ENCODE data around the gene MAPT. TPM values are rescaled to one million over a fixed set of nuclear protein-coding genes. Genes with fewer than 3 reads are reported as not detected.
"Not testable (repeated sequence)": the region's sequence is repeated elsewhere in the genome, so short reads cannot be mapped to it uniquely, and the experiment has no call there.

The MAPT gene
- total and polyA plus RNA-seq, 2 of the 13 experiments (the other 11 are each of a cell fraction or from before 2014, with no cell fraction given), result 2.1 to 2.8 TPM

DNA sequence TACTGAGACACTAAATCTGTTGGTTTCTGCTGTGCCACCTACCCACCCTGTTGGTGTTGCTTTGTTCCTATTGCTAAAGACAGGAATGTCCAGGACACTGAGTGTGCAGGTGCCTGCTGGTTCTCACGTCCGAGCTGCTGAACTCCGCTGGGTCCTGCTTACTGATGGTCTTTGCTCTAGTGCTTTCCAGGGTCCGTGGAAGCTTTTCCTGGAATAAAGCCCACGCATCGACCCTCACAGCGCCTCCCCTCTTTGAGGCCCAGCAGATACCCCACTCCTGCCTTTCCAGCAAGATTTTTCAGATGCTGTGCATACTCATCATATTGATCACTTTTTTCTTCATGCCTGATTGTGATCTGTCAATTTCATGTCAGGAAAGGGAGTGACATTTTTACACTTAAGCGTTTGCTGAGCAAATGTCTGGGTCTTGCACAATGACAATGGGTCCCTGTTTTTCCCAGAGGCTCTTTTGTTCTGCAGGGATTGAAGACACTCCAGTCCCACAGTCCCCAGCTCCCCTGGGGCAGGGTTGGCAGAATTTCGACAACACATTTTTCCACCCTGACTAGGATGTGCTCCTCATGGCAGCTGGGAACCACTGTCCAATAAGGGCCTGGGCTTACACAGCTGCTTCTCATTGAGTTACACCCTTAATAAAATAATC lies 119.3 kb downstream of the MAPT start (continued):
- TF ChIP-seq, protein P1, sequence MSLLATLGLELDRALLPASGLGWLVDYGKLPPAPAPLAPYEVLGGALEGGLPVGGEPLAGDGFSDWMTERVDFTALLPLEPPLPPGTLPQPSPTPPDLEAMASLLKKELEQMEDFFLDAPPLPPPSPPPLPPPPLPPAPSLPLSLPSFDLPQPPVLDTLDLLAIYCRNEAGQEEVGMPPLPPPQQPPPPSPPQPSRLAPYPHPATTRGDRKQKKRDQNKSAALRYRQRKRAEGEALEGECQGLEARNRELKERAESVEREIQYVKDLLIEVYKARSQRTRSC (CRISPR knock-in tag; IDR thresholded peaks at IDR 0.05; ENCODE audit: low read depth), result no peak
- TF ChIP-seq GZF1 (CRISPR knock-in tag; IDR thresholded peaks at IDR 0.05) (peak; percentile 40; the same call in 1 of the 2 replicates), LBX2 (CRISPR knock-in tag; IDR thresholded peaks at IDR 0.05; ENCODE audit: borderline replicate concordance) (0 out of 2 replicates have a peak, but pooled peaks have one; percentile 17), AGO2 (optimal IDR thresholded peaks at IDR 0.05; ENCODE audit: low read depth, low read length) (no peak), ZNF101 (CRISPR knock-in tag; IDR thresholded peaks at IDR 0.05; ENCODE audit: borderline replicate concordance, low read depth) (0 out of 2 replicates have a peak, but pooled peaks have one; percentile 13), KDM5B (CRISPR knock-in tag; IDR thresholded peaks at IDR 0.05; ENCODE audit: borderline replicate concordance) (no peak), ZNF619 (CRISPR knock-in tag; IDR thresholded peaks at IDR 0.05) (no peak), PAXIP1 (CRISPR knock-in tag; conservative IDR thresholded peaks at IDR 0.05) (peak; percentile 69), PPARG (CRISPR knock-in tag; conservative IDR thresholded peaks at IDR 0.05) (no peak; the same call in 1 of the 2 replicates), CEBPG (CRISPR knock-in tag; IDR thresholded peaks at IDR 0.05) (peak; percentile 90), SALL1 (CRISPR knock-in tag; IDR thresholded peaks at IDR 0.05) (0 out of 2 replicates have a peak, but pooled peaks have one; percentile 31), GFI1 (CRISPR knock-in tag; IDR thresholded peaks at IDR 0.05; ENCODE audit: borderline replicate concordance) (peak; percentile 78; the same call in 1 of the 2 replicates), ZZZ3 (CRISPR knock-in tag; IDR thresholded peaks at IDR 0.05; ENCODE audit: borderline replicate concordance) (no peak)

DNA sequence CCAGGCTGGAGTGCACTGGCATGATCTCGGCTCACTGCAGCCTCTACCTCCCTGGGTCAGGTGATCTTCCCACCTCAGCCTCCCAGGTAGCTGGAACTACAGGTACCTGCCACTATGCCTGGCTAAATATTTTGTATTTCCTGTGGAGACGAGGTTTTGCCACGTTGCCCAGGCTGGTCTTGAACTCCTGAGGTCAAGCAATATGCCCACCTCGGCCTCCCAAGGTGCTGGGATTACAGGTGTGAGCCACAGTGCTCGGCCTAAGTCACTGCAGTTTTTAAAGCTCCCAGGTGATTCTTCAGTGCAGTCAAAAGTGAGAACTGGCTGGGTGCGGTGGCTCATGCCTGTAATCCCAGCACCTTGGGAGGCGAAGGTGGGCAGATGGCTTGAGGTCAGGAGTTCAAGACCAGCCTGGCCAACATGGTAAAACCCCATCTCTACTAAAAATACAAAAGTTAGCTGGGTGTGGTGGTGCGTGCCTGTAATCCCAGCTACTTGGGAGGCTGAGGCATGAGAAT lies 125.1 kb downstream of the MAPT start:
- H3K79me2 ChIP-seq (ENCODE audit: insufficient read depth, low read length); DNase-seq (ENCODE audit: low spot score); H3K4me1 ChIP-seq (ENCODE audit: insufficient read depth, low read length); BruUV-seq (replicated peaks); ATAC-seq; H3K4me2 ChIP-seq (ENCODE audit: low read depth, low read length); CTCF ChIA-PET (ENCODE audit: low intra/inter-chr PET ratio, low total read pairs); FAIRE-seq; H3K9me3 ChIP-seq (ENCODE audit: low read length); H3K4me3 ChIP-seq (replicated peaks in 1 of 3; ENCODE audit: insufficient read depth in 1 of 3, low read depth in 2 of 3, low read length in 3 of 3); H3K27me3 ChIP-seq (ENCODE audit: control insufficient read depth in 1 of 2, insufficient read depth in 2 of 2, low read length in 2 of 2); H3K36me3 ChIP-seq (replicated peaks in 1 of 2; ENCODE audit: control insufficient read depth in 1 of 2, insufficient read depth in 2 of 2, low read length in 2 of 2); H3K27ac ChIP-seq (ENCODE audit: extremely low read length, insufficient read depth, low read length); H3K9ac ChIP-seq (ENCODE audit: insufficient read depth, low read depth, low read length); H2AFZ ChIP-seq (ENCODE audit: low read length); intact Hi-C loops (cut with micrococcal nuclease; ENCODE audit: unreplicated experiment); H4K20me1 ChIP-seq (ENCODE audit: insufficient read depth, low read length); POLR2A ChIA-PET: not testable (repeated sequence)
- 92% methylated on average over 8 of the region's 8 CpGs for WGBS (ENCODE audit: low lambda C conversion rate)
- in situ Hi-C loops (cut with HindIII; ENCODE audit: extremely low pct_ligation_motif_present, low pct_unique_long_range_greater_than_20kb), result loop anchor here (25.0 kb wide), 1 partner anchor 818 kb away; no protein-coding TSS in a partner anchor

All from HepG2 (cell line).